Measurements from ENCODE around the gene FGFR2. TPM values are rescaled to one million over a fixed set of nuclear protein-coding genes. Genes with fewer than 3 reads are reported as not detected.

Gene FGFR2
- total RNA-seq, 1 donor from 2014 or later, result 8.0 TPM

GRCh38 chr10:121605708-121606107 lies 7.5 kb upstream of the FGFR2 start:
- Mint-ChIP-seq H3K4me1 (ENCODE audit: unreplicated experiment) (peaks cover 4% of the 10 kb centered on the region), H3K4me3 (ENCODE audit: unreplicated experiment) (no peak overlapping the region), H3K27ac (ENCODE audit: unreplicated experiment) (no peak overlapping the region), H3K9me3 (ENCODE audit: unreplicated experiment) (no peaks in the 10 kb centered on the region), H3K27me3 (ENCODE audit: unreplicated experiment) (peaks cover 12% of the 10 kb centered on the region), H3K36me3 (ENCODE audit: unreplicated experiment) (no peaks in the 10 kb centered on the region)
- no peak for DNase-seq (ENCODE audit: extremely low spot score, unreplicated experiment)
- TF ChIP-seq, protein P1, sequence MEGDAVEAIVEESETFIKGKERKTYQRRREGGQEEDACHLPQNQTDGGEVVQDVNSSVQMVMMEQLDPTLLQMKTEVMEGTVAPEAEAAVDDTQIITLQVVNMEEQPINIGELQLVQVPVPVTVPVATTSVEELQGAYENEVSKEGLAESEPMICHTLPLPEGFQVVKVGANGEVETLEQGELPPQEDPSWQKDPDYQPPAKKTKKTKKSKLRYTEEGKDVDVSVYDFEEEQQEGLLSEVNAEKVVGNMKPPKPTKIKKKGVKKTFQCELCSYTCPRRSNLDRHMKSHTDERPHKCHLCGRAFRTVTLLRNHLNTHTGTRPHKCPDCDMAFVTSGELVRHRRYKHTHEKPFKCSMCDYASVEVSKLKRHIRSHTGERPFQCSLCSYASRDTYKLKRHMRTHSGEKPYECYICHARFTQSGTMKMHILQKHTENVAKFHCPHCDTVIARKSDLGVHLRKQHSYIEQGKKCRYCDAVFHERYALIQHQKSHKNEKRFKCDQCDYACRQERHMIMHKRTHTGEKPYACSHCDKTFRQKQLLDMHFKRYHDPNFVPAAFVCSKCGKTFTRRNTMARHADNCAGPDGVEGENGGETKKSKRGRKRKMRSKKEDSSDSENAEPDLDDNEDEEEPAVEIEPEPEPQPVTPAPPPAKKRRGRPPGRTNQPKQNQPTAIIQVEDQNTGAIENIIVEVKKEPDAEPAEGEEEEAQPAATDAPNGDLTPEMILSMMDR (IDR thresholded peaks at IDR 0.05), result no peak

DNA sequence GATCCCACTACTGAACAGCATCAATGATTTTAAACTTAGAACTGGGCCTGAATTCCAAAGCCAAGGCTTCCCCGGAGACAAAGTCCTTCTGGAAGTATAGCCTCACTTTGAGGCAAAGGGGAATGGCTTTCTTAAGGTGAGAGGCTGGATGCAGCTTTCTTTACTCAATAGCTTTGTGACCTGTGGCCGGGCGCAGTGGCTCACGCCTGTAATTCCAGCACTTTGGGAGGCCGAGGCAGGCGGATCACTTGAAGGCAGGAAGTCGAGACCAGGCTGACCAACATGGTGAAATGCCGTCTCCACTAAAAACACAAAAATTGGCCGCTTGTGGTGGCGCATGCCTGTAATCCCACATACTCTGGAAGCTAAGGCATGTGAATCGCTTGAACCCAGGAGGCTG lies 3.2 kb upstream of the FGFR2 start:
- Mint-ChIP-seq H3K9me3 (ENCODE audit: unreplicated experiment) (no peaks in the 10 kb centered on the region), H3K27me3 (ENCODE audit: unreplicated experiment) (peaks cover 31% of the 10 kb centered on the region), H3K4me1 (ENCODE audit: unreplicated experiment) (peaks cover 5% of the 10 kb centered on the region), H3K4me3 (ENCODE audit: unreplicated experiment) (no peak overlapping the region), H3K27ac (ENCODE audit: unreplicated experiment) (no peak overlapping the region), H3K36me3 (ENCODE audit: unreplicated experiment) (no peaks in the 10 kb centered on the region)
- TF ChIP-seq, protein P1 (IDR thresholded peaks at IDR 0.05), result no peak
- DNase-seq (ENCODE audit: extremely low spot score, unreplicated experiment), result no peak

DNA sequence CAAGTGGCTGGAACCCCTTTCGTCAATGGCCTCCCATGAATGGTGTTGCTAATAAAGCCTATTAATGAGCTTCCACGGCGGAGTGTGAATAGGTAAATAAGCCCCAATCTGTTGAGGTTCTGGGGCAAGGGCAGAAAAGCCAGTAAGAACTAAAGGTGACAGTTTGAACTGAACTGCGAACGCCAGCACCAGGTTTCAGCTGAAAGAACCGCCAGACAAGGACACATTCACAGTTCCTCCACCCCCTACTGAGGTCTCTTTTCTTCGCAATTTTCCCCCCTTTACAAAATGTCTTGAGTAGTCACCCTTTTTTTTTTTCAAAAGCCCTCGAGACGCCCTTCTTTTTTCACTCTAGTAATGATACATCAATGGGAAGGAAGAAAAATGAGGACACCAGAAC lies 2.4 kb upstream of the FGFR2 start:
- peaks cover 11% of the 10 kb centered on the region for H3K4me1 Mint-ChIP-seq (ENCODE audit: unreplicated experiment)
- TF ChIP-seq, protein P1 (IDR thresholded peaks at IDR 0.05), result no peak
- peaks cover 35% of the 10 kb centered on the region for H3K27me3 Mint-ChIP-seq (ENCODE audit: unreplicated experiment)
- H3K4me3 Mint-ChIP-seq (ENCODE audit: unreplicated experiment), result no peak overlapping the region
- DNase-seq (ENCODE audit: extremely low spot score, unreplicated experiment), result no peak
- no peak overlapping the region for H3K27ac Mint-ChIP-seq (ENCODE audit: unreplicated experiment)
- no peaks in the 10 kb centered on the region for H3K9me3 Mint-ChIP-seq (ENCODE audit: unreplicated experiment)
- no peaks in the 10 kb centered on the region for H3K36me3 Mint-ChIP-seq (ENCODE audit: unreplicated experiment)

- TF ChIP-seq, protein P1 (IDR thresholded peaks at IDR 0.05), result no peak
- Mint-ChIP-seq H3K36me3 (ENCODE audit: unreplicated experiment) (no peaks in the 10 kb centered on the region), H3K27ac (ENCODE audit: unreplicated experiment) (no peak overlapping the region), H3K27me3 (ENCODE audit: unreplicated experiment) (peaks cover 36% of the 10 kb centered on the region), H3K4me3 (ENCODE audit: unreplicated experiment) (no peak overlapping the region), H3K9me3 (ENCODE audit: unreplicated experiment) (no peaks in the 10 kb centered on the region), H3K4me1 (ENCODE audit: unreplicated experiment) (peaks cover 13% of the 10 kb centered on the region)
- no peak for DNase-seq (ENCODE audit: extremely low spot score, unreplicated experiment)
Measured at GRCh38 chr10:121599947-121600346, 1.7 kb upstream of the FGFR2 start.

GRCh38 chr10:121597504-121598262 lies 561 bp downstream of the FGFR2 start:
- no peak for DNase-seq (ENCODE audit: extremely low spot score, unreplicated experiment)
- Mint-ChIP-seq H3K4me3 (ENCODE audit: unreplicated experiment) (peak overlapping the region; percentile 68), H3K36me3 (ENCODE audit: unreplicated experiment) (no peaks in the 10 kb centered on the region), H3K9me3 (ENCODE audit: unreplicated experiment) (no peaks in the 10 kb centered on the region), H3K27me3 (ENCODE audit: unreplicated experiment) (peaks cover 35% of the 10 kb centered on the region), H3K27ac (ENCODE audit: unreplicated experiment) (no peak overlapping the region), H3K4me1 (ENCODE audit: unreplicated experiment) (peaks cover 13% of the 10 kb centered on the region)
- TF ChIP-seq, protein P1 (IDR thresholded peaks at IDR 0.05), result no peak

All from osteocyte (in vitro differentiated cells).